OCI-LY3 (cell line): ENCODE data around the gene TMEM205.

Experiments
- H2AFZ ChIP-seq: fragments of 200-600, 300-600 bp; shearing (Covaris generic); 2 replicates; pipeline ENCODE4 v1.6.0; 2014; ENCODE audit warnings: antibody characterized with exemption, low read depth, low read length
- H3K27ac ChIP-seq: fragments of 200-600, 300-600 bp; sonication (generic); 2 replicates; pipeline ENCODE4 v1.5.1; 2014; ENCODE audit warnings: mild to moderate bottlenecking, low read length, moderate library complexity, mixed read lengths
- H3K27me3 ChIP-seq: fragments of 200-600, 300-600 bp; sonication (generic); 2 replicates; pipeline ENCODE4 v1.6.1; 2014; ENCODE audit warnings: low read depth, low read length, mixed read lengths
- H3K36me3 ChIP-seq: fragments of 200-600, 300-600 bp; sonication (generic); replicated peaks from 2 replicates; pipeline ENCODE3; 2014; ENCODE audit warnings: low read depth, low read length, mixed read lengths
- H3K4me1 ChIP-seq: fragments of 300-600, 200-600 bp; sonication (generic); 2 replicates; pipeline ENCODE4 v1.6.1; 2014; ENCODE audit warnings: low read length, mixed read lengths
- H3K4me2 ChIP-seq: fragments of 200-600, 300-600 bp; sonication (generic); 2 replicates; pipeline ENCODE4 v1.6.1; 2014; ENCODE audit warnings: low read length, mixed read lengths
- H3K4me3 ChIP-seq: fragments of 300-600, 200-600 bp; sonication (generic); 2 replicates; pipeline ENCODE4 v1.5.1; 2014; ENCODE audit warnings: antibody characterized with exemption, mild to moderate bottlenecking, low read length, moderate library complexity
- H3K79me2 ChIP-seq: fragments of 300-600, 200-600 bp; shearing (Covaris generic); 2 replicates; pipeline ENCODE4 v1.6.1; 2014; ENCODE audit warnings: mild to moderate bottlenecking, low read length, mixed read lengths
- H3K9ac ChIP-seq: fragments of 300-600, 200-600 bp; shearing (Covaris generic); 2 replicates; pipeline ENCODE4 v1.6.0; 2014; ENCODE audit warnings: mild to moderate bottlenecking, low read length, moderate library complexity
- H3K9me3 ChIP-seq: fragments of 200-600, 300-600 bp; shearing (Covaris generic); 2 replicates; pipeline ENCODE4 v1.6.1; 2014; ENCODE audit warnings: low read length, mixed read lengths; ENCODE audit not compliant: insufficient read depth
- H4K20me1 ChIP-seq: fragments of 200-600, 300-600 bp; sonication (generic); 2 replicates; pipeline ENCODE4 v1.6.1; 2016; ENCODE audit warnings: low read length, mixed read lengths; ENCODE audit not compliant: insufficient read depth
- EZH2phosphoT487 ChIP-seq: fragments of 200-600 bp; shearing (Covaris generic); IDR thresholded peaks from 2 replicates; pipeline ENCODE4 v1.6.1; 2018; ENCODE audit warnings: antibody characterized with exemption, mixed run types, low read depth
- TF ChIP-seq, protein P1 (sequence below): fragments of 200-600, 300-600 bp; sonication (generic); IDR thresholded peaks from 2 replicates; pipeline ENCODE4 v1.5.1; 2014; ENCODE audit warnings: antibody characterized with exemption, low read length, low read depth

TMEM205 gene

DNA sequence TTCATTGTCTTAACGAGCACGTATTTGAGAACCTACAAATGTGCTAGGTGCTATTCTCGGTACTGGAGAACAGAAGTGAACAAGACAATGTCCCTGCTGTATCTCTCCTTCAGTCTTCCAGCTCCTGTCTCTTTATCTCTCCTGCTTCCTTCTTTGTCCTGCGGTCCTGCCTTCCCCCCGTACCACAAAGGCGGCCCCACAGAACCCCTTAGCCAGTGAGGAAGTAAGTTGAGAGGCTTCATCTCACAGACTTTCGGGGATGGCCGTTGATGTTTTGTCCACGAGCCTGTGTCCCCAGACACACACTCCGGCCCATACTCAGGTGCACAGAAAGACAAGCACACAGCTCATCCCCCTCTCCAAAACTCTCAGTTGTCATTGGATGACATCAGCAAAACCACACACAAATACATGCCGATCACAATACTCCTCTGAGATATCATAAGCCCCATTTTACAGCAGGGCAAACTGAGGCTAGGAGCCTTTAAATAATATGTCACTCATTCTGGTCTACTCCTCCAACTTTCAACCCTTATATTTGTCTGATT is 27.9 kb upstream of the TMEM205 start:
- H2AFZ ChIP-seq: peak overlapping the region; percentile 89
- peak overlapping the region; percentile 86 for H3K4me3 ChIP-seq
- 0 out of 2 replicates have a peak, but pooled peaks cover 4% of the 10 kb centered on the region for H4K20me1 ChIP-seq
- H3K79me2 ChIP-seq: peaks cover 10% of the 10 kb centered on the region
- no peaks in the 10 kb centered on the region for H3K9me3 ChIP-seq
- TF ChIP-seq, protein P1, sequence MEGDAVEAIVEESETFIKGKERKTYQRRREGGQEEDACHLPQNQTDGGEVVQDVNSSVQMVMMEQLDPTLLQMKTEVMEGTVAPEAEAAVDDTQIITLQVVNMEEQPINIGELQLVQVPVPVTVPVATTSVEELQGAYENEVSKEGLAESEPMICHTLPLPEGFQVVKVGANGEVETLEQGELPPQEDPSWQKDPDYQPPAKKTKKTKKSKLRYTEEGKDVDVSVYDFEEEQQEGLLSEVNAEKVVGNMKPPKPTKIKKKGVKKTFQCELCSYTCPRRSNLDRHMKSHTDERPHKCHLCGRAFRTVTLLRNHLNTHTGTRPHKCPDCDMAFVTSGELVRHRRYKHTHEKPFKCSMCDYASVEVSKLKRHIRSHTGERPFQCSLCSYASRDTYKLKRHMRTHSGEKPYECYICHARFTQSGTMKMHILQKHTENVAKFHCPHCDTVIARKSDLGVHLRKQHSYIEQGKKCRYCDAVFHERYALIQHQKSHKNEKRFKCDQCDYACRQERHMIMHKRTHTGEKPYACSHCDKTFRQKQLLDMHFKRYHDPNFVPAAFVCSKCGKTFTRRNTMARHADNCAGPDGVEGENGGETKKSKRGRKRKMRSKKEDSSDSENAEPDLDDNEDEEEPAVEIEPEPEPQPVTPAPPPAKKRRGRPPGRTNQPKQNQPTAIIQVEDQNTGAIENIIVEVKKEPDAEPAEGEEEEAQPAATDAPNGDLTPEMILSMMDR: no peak
- TF ChIP-seq EZH2phosphoT487: no peak
- H3K4me2 ChIP-seq: peak overlapping the region; percentile 99
- H3K27ac ChIP-seq: peak overlapping the region; percentile 15; the same call in 1 of the 2 replicates
- H3K4me1 ChIP-seq: peaks cover 23% of the 10 kb centered on the region
- H3K9ac ChIP-seq: peak overlapping the region; percentile 83
- H3K27me3 ChIP-seq: no peaks in the 10 kb centered on the region
- peaks cover 6% of the 10 kb centered on the region for H3K36me3 ChIP-seq

DNA sequence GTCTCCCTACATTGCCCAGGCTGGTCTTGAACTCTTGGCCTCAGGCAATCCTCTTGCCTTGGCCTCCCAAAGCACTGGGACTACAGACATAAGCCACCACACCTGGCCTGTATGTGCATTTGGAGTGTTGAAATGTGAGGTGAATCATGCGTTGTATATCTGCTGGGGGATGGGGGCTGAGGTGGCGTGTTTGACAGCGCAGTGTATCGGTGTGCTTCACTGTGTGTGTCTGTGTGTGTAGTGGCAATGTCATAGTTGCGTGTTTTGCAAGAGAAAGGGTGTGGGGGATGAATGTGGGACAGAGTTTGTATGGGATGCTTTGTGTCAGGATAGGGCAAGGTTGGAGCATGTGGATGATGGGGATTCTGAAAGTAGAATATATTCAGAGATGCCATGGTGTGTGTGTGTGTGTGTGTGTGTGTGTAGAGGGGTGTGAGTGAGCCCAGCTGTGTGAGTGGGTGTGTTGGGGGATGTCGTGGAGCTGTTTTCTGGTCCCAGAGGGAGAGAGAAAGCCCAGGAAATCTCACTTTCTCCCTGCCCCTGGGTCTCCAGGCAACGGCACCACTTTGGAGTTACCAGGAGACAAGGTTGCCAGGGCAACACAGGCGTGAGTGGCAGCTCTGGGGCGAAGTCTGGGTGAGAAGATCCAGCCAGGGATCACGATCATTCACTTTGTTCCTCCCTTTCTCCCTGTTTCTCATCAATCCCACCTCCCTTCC is 27.3 kb upstream of the TMEM205 start:
- Histone ChIP-seq H3K36me3 (peaks cover 6% of the 10 kb centered on the region), H4K20me1 (0 out of 2 replicates have a peak, but pooled peaks cover 4% of the 10 kb centered on the region), H3K27me3 (no peaks in the 10 kb centered on the region), H3K9ac (peak overlapping the region; percentile 83), H3K27ac (no peak overlapping the region), H3K4me3 (peak overlapping the region; percentile 86), H2AFZ (peak overlapping the region; percentile 89), H3K79me2 (peaks cover 10% of the 10 kb centered on the region), H3K9me3 (no peaks in the 10 kb centered on the region), H3K4me1 (peaks cover 23% of the 10 kb centered on the region), H3K4me2 (peak overlapping the region; percentile 99)
- no peak for TF ChIP-seq EZH2phosphoT487
- TF ChIP-seq, protein P1: no peak

DNA sequence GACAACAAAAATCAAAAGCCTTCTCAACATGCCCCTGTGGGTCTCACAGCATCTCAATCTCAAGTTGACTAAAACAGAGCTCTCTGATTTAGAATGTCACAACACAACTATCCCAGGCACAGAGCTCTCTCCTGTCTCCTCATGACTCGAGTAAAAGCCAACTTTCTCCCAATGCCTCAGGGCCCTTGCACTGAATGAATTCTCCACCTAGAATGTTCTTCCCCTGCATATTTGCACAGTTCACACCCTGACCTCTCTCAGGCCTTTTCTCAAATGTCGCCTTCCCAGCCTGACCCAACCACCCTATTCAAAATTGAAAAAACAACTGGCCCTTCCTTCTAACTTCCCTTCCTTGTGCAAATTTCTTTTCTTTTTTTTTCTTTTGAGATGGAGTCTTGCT is 24.7 kb upstream of the TMEM205 start:
- H3K27me3 ChIP-seq: no peaks in the 10 kb centered on the region
- TF ChIP-seq, protein P1: no peak
- no peak for TF ChIP-seq EZH2phosphoT487
- 0 out of 2 replicates have a peak, but pooled peaks cover 4% of the 10 kb centered on the region for H4K20me1 ChIP-seq
- H2AFZ ChIP-seq: no peak overlapping the region
- no peak overlapping the region for H3K4me3 ChIP-seq
- H3K4me1 ChIP-seq: peaks cover 12% of the 10 kb centered on the region
- no peaks in the 10 kb centered on the region for H3K9me3 ChIP-seq
- H3K36me3 ChIP-seq: no peaks in the 10 kb centered on the region
- H3K79me2 ChIP-seq: peaks cover 6% of the 10 kb centered on the region
- H3K4me2 ChIP-seq: no peak overlapping the region
- no peak overlapping the region for H3K27ac ChIP-seq
- H3K9ac ChIP-seq: no peak overlapping the region

DNA sequence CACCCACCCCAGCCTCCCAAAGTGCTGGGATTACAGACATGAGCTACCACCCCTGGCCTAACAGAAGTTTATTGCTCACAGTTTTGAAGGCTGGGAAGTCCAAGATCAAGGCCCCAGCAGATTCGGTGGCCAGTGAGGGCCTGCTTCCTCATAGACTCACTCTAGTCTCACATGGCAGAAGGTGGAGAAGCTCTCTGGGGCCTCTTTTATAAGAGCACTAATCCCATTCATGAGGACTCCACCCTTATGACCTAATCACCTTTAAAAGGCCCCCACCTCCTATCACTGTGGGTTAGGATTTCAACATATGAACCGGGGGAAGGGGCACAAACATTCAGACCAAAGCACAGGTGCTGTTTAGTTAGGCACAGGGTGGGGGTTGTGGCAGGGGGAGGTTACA is 21.5 kb upstream of the TMEM205 start:
- 0 out of 2 replicates have a peak, but pooled peaks cover 4% of the 10 kb centered on the region for H4K20me1 ChIP-seq
- H3K4me3 ChIP-seq: no peak overlapping the region
- no peak overlapping the region for H3K27ac ChIP-seq
- no peaks in the 10 kb centered on the region for H3K4me1 ChIP-seq
- no peak overlapping the region for H3K4me2 ChIP-seq
- no peaks in the 10 kb centered on the region for H3K79me2 ChIP-seq
- TF ChIP-seq, protein P1: no peak
- no peak for TF ChIP-seq EZH2phosphoT487
- no peaks in the 10 kb centered on the region for H3K27me3 ChIP-seq
- H2AFZ ChIP-seq: no peak overlapping the region
- no peak overlapping the region for H3K9ac ChIP-seq
- no peaks in the 10 kb centered on the region for H3K9me3 ChIP-seq
- H3K36me3 ChIP-seq: no peaks in the 10 kb centered on the region
